ENCODE results near the gene IL16. TPM values are rescaled to one million over a fixed set of nuclear protein-coding genes. Genes with fewer than 3 reads are reported as not detected.

Gene IL16
- polyA plus RNA-seq, 1 donor (not counting 4 experiments of a cell fraction or from before 2014, with no cell fraction given) = not detected

- TF ChIP-seq CTCF (optimal IDR thresholded peaks at IDR 0.05 in 1 of 3, IDR thresholded peaks at IDR 0.05 in 1 of 3, conservative IDR thresholded peaks at IDR 0.05 in 1 of 3; ENCODE audit: extremely low read depth in 1 of 3, insufficient read depth in 2 of 3, low read length in 3 of 3) = no peak
- TF ChIP-seq EZH2 (IDR thresholded peaks at IDR 0.05; ENCODE audit: low read length) = no peak
- Histone ChIP-seq H3K4me3 (ENCODE audit: control insufficient read depth in 2 of 3, extremely low read depth in 1 of 3, insufficient read depth in 2 of 3, low read depth in 1 of 3, low read length in 3 of 3) (no peak overlapping the region), H3K36me3 (ENCODE audit: control insufficient read depth in 2 of 2, extremely low read depth in 1 of 2, insufficient read depth in 2 of 2, low read length in 2 of 2) (no peaks in the 10 kb centered on the region), H3K4me2 (ENCODE audit: control insufficient read depth, extremely low read depth, insufficient read depth, low read depth, low read length) (no peak overlapping the region), H3K79me2 (ENCODE audit: control insufficient read depth, insufficient read depth, low read length) (no peaks in the 10 kb centered on the region), H3K9me3 (ENCODE audit: control insufficient read depth, low read depth, low read length) (no peaks in the 10 kb centered on the region), H2AFZ (ENCODE audit: control insufficient read depth, low read length) (no peak overlapping the region), H3K27ac (ENCODE audit: control insufficient read depth, insufficient read depth, low read length) (no peak overlapping the region), H4K20me1 (ENCODE audit: control insufficient read depth, extremely low read depth, insufficient read depth, low read length) (no peaks in the 10 kb centered on the region), H3K4me1 (ENCODE audit: control insufficient read depth, extremely low read depth, insufficient read depth, low read length) (no peaks in the 10 kb centered on the region), H3K9me1 (ENCODE audit: control insufficient read depth, extremely low read depth, insufficient read depth, low read length) (no peaks in the 10 kb centered on the region), H3K27me3 (ENCODE audit: control insufficient read depth, extremely low read depth, insufficient read depth, low read length) (peaks cover 5% of the 10 kb centered on the region), H3K9ac (ENCODE audit: control insufficient read depth, extremely low read depth, insufficient read depth, low read length) (no peak overlapping the region)
- FAIRE-seq (no peak), DNase-seq (ENCODE audit: low read depth, low spot score) (no peak)
- dilution Hi-C loops (cut with MboI; ENCODE audit: extremely low pct_ligation_motif_present, low sequenced_read_pairs) = no loop called here
These were observed 81.8 kb downstream of the IL16 start for GRCh38 chr15:81278306-81279029.

GRCh38 chr15:81279621-81280485 is 83.2 kb downstream of the IL16 start:
- DNase-seq (ENCODE audit: low read depth, low spot score) = no peak
- H3K27me3 ChIP-seq (ENCODE audit: control insufficient read depth, extremely low read depth, insufficient read depth, low read length) = peaks cover 5% of the 10 kb centered on the region
- no peak overlapping the region for H2AFZ ChIP-seq (ENCODE audit: control insufficient read depth, low read length)
- no peak for FAIRE-seq
- H3K27ac ChIP-seq (ENCODE audit: control insufficient read depth, insufficient read depth, low read length) = no peak overlapping the region
- no peaks in the 10 kb centered on the region for H3K36me3 ChIP-seq (ENCODE audit: control insufficient read depth in 2 of 2, extremely low read depth in 1 of 2, insufficient read depth in 2 of 2, low read length in 2 of 2)
- no peak overlapping the region for H3K4me2 ChIP-seq (ENCODE audit: control insufficient read depth, extremely low read depth, insufficient read depth, low read depth, low read length)
- H3K9ac ChIP-seq (ENCODE audit: control insufficient read depth, extremely low read depth, insufficient read depth, low read length) = no peak overlapping the region
- H3K9me3 ChIP-seq (ENCODE audit: control insufficient read depth, low read depth, low read length) = no peaks in the 10 kb centered on the region
- no peaks in the 10 kb centered on the region for H4K20me1 ChIP-seq (ENCODE audit: control insufficient read depth, extremely low read depth, insufficient read depth, low read length)
- no peak overlapping the region for H3K4me3 ChIP-seq (ENCODE audit: control insufficient read depth in 2 of 3, extremely low read depth in 1 of 3, insufficient read depth in 2 of 3, low read depth in 1 of 3, low read length in 3 of 3)
- dilution Hi-C loops (cut with MboI; ENCODE audit: extremely low pct_ligation_motif_present, low sequenced_read_pairs) = no loop called here
- H3K9me1 ChIP-seq (ENCODE audit: control insufficient read depth, extremely low read depth, insufficient read depth, low read length) = no peaks in the 10 kb centered on the region
- TF ChIP-seq CTCF (optimal IDR thresholded peaks at IDR 0.05 in 1 of 3, IDR thresholded peaks at IDR 0.05 in 1 of 3, conservative IDR thresholded peaks at IDR 0.05 in 1 of 3; ENCODE audit: extremely low read depth in 1 of 3, insufficient read depth in 2 of 3, low read length in 3 of 3) (no peak), EZH2 (IDR thresholded peaks at IDR 0.05; ENCODE audit: low read length) (no peak)
- H3K79me2 ChIP-seq (ENCODE audit: control insufficient read depth, insufficient read depth, low read length) = no peaks in the 10 kb centered on the region
- H3K4me1 ChIP-seq (ENCODE audit: control insufficient read depth, extremely low read depth, insufficient read depth, low read length) = no peaks in the 10 kb centered on the region

Measured in keratinocyte (primary cell).